ENCODE data around the gene PIGN.
"Not testable (repeated sequence)": the region's sequence is repeated elsewhere in the genome, so short reads cannot be mapped to it uniquely, and the experiment has no call there.

PIGN gene

DNA sequence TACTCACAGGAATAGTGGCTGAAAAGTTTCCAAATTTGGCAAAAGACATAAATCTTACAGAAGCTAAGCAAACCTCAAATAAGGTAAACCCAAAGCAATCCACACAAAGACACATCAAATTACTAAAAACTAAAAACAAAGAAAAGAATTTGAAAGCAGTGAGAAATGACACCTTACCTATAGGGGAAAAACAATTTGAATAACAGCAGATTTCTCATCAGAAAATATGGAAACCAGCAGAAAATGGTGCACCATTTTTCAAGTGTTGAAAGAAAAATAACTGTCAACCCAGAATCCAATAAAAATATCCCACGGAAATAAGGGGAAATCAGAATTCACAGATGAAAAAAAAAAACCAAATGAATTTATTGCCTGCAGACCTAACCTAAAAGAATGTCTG lies 138.6 kb downstream of the PIGN start:
- TF ChIP-seq CTCF (conservative IDR thresholded peaks at IDR 0.05; ENCODE audit: low read length) = no peak
- DNase-seq (ENCODE audit: low read depth) = no peak
- H3K4me3 ChIP-seq (ENCODE audit: low read length) = no peak overlapping the region

DNA sequence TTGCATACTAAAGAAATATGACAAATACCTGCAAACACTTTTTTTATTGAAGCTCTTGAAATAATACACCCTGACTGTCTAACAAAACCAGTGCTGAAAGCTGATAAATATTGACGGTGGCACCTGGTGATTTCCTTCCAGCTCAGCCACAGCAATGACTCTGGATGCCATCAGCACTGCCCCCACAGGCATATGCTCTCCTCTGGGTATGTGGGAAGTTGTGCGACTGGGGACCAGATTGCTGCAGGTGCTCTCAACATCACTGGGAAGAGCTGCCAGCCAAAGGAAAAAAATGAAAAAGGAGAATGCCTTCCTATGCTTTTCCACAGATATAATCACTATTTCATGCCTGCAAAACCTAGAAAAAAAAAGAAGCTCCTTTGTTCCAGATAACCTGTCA lies 141.5 kb downstream of the PIGN start:
- TF ChIP-seq CTCF (conservative IDR thresholded peaks at IDR 0.05; ENCODE audit: low read length) = no peak
- H3K4me3 ChIP-seq (ENCODE audit: low read length) = no peak overlapping the region
- DNase-seq (ENCODE audit: low read depth) = no peak

GRCh38 chr18:62044490-62045000 lies 142.3 kb downstream of the PIGN start:
- H3K4me3 ChIP-seq (ENCODE audit: low read length) = no peak overlapping the region
- DNase-seq (ENCODE audit: low read depth) = no peak
- no peak for TF ChIP-seq CTCF (conservative IDR thresholded peaks at IDR 0.05; ENCODE audit: low read length)

- no peak overlapping the region for H3K4me3 ChIP-seq (ENCODE audit: low read length)
- 0 out of 2 replicates have a peak, but pooled peaks have one; percentile 13 for TF ChIP-seq CTCF (conservative IDR thresholded peaks at IDR 0.05; ENCODE audit: low read length)
- peak; percentile 26 for DNase-seq (ENCODE audit: low read depth)
Measured at GRCh38 chr18:62037989-62038778, 148.7 kb downstream of the PIGN start.

DNA sequence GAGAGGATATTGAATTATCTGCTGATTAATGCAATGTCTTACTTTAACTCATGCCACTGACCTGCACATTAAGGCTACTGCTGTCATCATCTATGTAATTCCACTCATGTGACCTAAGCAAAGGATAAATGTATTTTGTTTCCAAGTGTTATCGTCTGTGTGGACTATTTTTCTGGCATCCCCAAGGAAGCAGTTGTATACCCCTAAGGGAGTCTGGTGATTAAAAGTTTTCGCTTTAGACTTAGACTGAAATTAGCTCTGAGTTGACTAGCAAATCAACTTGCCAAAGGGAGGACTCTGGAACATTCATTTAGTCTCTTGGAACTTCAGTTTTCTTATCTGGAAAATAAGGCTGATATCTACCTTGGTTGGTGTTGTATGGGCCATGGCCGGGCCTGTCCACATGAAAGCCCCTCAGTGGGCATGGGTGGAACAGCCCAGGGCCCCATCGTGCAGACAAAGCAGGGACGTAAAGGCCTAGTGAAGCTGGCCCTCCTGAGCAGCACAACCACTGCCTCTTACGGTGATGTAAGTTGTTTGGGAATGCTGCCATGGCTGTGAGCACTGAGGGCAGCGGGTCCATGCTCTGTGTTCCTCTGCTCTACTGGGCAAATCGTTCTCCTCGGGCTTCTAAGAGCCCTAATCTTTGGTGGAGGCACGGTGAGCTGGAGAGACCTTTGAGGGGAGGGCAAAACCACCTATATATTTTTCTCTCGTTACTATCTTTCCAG lies 149.7 kb downstream of the PIGN start:
- no peak overlapping the region for H3K4me3 ChIP-seq (ENCODE audit: low read length)
- TF ChIP-seq CTCF (conservative IDR thresholded peaks at IDR 0.05; ENCODE audit: low read length) = no peak
- DNase-seq (ENCODE audit: low read depth) = no peak

DNA sequence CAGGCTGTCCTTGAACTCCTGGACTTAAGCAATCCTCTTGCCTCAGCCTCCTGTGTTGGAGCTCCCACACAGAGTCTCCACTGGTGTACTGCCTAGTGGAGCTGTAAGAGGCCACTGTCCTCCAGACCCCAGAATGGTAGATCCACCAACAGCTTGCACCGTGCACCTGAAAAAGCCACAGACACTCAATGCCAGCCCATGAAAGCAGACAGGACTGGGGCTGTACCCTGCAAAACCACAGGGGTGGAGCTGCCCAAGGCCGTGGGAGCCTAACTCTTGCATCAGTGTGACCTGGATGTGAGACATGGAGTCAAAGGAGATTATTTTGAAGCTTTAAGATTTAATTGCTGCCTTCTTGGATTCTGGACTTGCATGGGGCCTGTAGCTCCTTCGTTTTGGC lies 152.6 kb downstream of the PIGN start:
- H3K4me3 ChIP-seq (ENCODE audit: low read length); DNase-seq (ENCODE audit: low read depth): not testable (repeated sequence)

GRCh38 chr18:62033756-62034155 lies 153.1 kb downstream of the PIGN start:
- no peak overlapping the region for H3K4me3 ChIP-seq (ENCODE audit: low read length)
- DNase-seq (ENCODE audit: low read depth) = no peak
- no peak for TF ChIP-seq CTCF (conservative IDR thresholded peaks at IDR 0.05; ENCODE audit: low read length)

Measured in AG10803 (cell line).